Fibroblast of lung (primary cell): ENCODE measurements around the gene KRT15. TPM values are rescaled to one million over a fixed set of nuclear protein-coding genes. Genes with fewer than 3 reads are reported as not detected.

Experiments used
- DNase-seq, 2 donors: peaks; one replicate each; pipeline versions ENCODE4 v3.0.0 to v3.0.0-alpha.2; 2010; ENCODE audit warnings: low read depth in 2 of 2
- H2AFZ ChIP-seq: 2 replicates; pipeline ENCODE4 v1.5.1; 2012; ENCODE audit warnings: low read length, control low read depth, inconsistent platforms
- H3K27ac ChIP-seq: 2 replicates; pipeline ENCODE4 v1.5.1; 2011; ENCODE audit warnings: low read length, control low read depth; ENCODE audit not compliant: insufficient read depth
- H3K27me3 ChIP-seq: 2 replicates; pipeline ENCODE4 v1.5.1; 2011; ENCODE audit warnings: mild to moderate bottlenecking, low read length; ENCODE audit not compliant: control insufficient read depth, insufficient read depth
- H3K36me3 ChIP-seq: 2 replicates; pipeline ENCODE4 v1.5.1; 2011; ENCODE audit warnings: low read length; ENCODE audit not compliant: control insufficient read depth, insufficient read depth
- H3K4me1 ChIP-seq: 2 replicates; pipeline ENCODE4 v1.5.1; 2011; ENCODE audit warnings: low read length; ENCODE audit not compliant: control insufficient read depth, insufficient read depth; ENCODE audit errors: extremely low read depth
- H3K4me2 ChIP-seq: 2 replicates; pipeline ENCODE4 v1.5.1; 2011; ENCODE audit warnings: low read length, control low read depth; ENCODE audit not compliant: insufficient read depth; ENCODE audit errors: extremely low read depth
- H3K4me3 ChIP-seq, 4 experiments: fragments of 200-600 bp in 1 of 4; sonication (generic) in 1 of 4; replicated peaks in 1 of 4; 2 replicates each; pipeline ENCODE4 v1.5.1; 2011 to 2016; ENCODE audit warnings: low read length in 4 of 4, low read depth in 3 of 4, mild to moderate bottlenecking in 3 of 4, control low read depth in 2 of 4, inconsistent platforms in 1 of 4, mixed read lengths in 1 of 4; ENCODE audit not compliant: insufficient read depth in 1 of 4; ENCODE audit errors: control extremely low read depth in 1 of 4
- H3K79me2 ChIP-seq: 2 replicates; pipeline ENCODE4 v1.5.1; 2012; ENCODE audit warnings: mild to moderate bottlenecking, low read length, inconsistent platforms; ENCODE audit not compliant: control insufficient read depth, insufficient read depth
- H3K9ac ChIP-seq: 2 replicates; pipeline ENCODE4 v1.5.1; 2011; ENCODE audit warnings: mild to moderate bottlenecking, low read length, control low read depth; ENCODE audit not compliant: insufficient read depth
- H3K9me3 ChIP-seq: 2 replicates; pipeline ENCODE4 v1.5.1; 2012; ENCODE audit warnings: low read depth, low read length; ENCODE audit not compliant: control insufficient read depth, insufficient read depth
- H4K20me1 ChIP-seq: 2 replicates; pipeline ENCODE4 v1.5.1; 2011; ENCODE audit warnings: low read length; ENCODE audit not compliant: control insufficient read depth, insufficient read depth; ENCODE audit errors: extremely low read depth
- EZH2 ChIP-seq: IDR thresholded peaks from 2 replicates; pipeline ENCODE4 v1.5.1; 2012; ENCODE audit warnings: low read length, control low read depth, mild to moderate bottlenecking; ENCODE audit errors: missing control alignments
- polyA plus RNA-seq, 2 donors: library from polyadenylated mRNA; depleted of rRNA in 1 of 2; stranded (reverse) in 1 of 2; unstranded in 1 of 2; fragments of >200 nt; gene quantifications; 2 replicates each; pipeline ENCODE4 v1.2.1, GENCODE V29; 2011 to 2012; ENCODE audit warnings: missing spikeins in 1 of 2
- total RNA-seq: library from RNA; depleted of rRNA; stranded (reverse); fragments of >200 nt; gene quantifications from 2 replicates; pipeline ENCODE4 v1.2.1, GENCODE V29; 2014
- TF ChIP-seq, protein P1 (sequence below), 2 donors: IDR thresholded peaks in 1 of 2; conservative IDR thresholded peaks in 1 of 2; 1 replicate in 1 of 2; 2 replicates in 1 of 2; pipeline ENCODE4 v1.5.1; 2011 to 2012; ENCODE audit warnings: low read length in 2 of 2, control low read depth in 1 of 2, inconsistent platforms in 1 of 2, low read depth in 1 of 2, mild to moderate bottlenecking in 1 of 2

Gene KRT15
- total and polyA plus RNA-seq, 2 donors (not counting 1 experiment from before 2014, with no cell fraction given) = 0.17 to 0.47 TPM

- Histone ChIP-seq H3K9me3 (no peaks in the 10 kb centered on the region), H3K4me1 (peaks cover 4% of the 10 kb centered on the region), H3K27ac (no peak overlapping the region), H3K36me3 (no peaks in the 10 kb centered on the region), H3K4me3 (no peak overlapping the region), H3K79me2 (no peaks in the 10 kb centered on the region), H4K20me1 (no peaks in the 10 kb centered on the region), H3K9ac (no peak overlapping the region), H3K4me2 (no peak overlapping the region), H3K27me3 (peaks cover 6% of the 10 kb centered on the region), H2AFZ (no peak overlapping the region)
- no peak for DNase-seq
- TF ChIP-seq, protein P1, sequence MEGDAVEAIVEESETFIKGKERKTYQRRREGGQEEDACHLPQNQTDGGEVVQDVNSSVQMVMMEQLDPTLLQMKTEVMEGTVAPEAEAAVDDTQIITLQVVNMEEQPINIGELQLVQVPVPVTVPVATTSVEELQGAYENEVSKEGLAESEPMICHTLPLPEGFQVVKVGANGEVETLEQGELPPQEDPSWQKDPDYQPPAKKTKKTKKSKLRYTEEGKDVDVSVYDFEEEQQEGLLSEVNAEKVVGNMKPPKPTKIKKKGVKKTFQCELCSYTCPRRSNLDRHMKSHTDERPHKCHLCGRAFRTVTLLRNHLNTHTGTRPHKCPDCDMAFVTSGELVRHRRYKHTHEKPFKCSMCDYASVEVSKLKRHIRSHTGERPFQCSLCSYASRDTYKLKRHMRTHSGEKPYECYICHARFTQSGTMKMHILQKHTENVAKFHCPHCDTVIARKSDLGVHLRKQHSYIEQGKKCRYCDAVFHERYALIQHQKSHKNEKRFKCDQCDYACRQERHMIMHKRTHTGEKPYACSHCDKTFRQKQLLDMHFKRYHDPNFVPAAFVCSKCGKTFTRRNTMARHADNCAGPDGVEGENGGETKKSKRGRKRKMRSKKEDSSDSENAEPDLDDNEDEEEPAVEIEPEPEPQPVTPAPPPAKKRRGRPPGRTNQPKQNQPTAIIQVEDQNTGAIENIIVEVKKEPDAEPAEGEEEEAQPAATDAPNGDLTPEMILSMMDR (conservative IDR thresholded peaks at IDR 0.05 in 1 of 2, IDR thresholded peaks at IDR 0.05 in 1 of 2; ENCODE audit: low read depth in 1 of 2, low read length in 2 of 2) = no peak
- no peak for TF ChIP-seq EZH2
These were observed 50.3 kb downstream of the KRT15 start for GRCh38 chr17:41468346-41468745.

GRCh38 chr17:41467561-41467960 is 51.1 kb downstream of the KRT15 start:
- Histone ChIP-seq H3K27ac (no peak overlapping the region), H3K9me3 (no peaks in the 10 kb centered on the region), H3K4me3 (no peak overlapping the region), H3K9ac (no peak overlapping the region), H2AFZ (no peak overlapping the region), H4K20me1 (no peaks in the 10 kb centered on the region), H3K4me2 (no peak overlapping the region), H3K4me1 (peaks cover 4% of the 10 kb centered on the region), H3K79me2 (no peaks in the 10 kb centered on the region), H3K36me3 (no peaks in the 10 kb centered on the region), H3K27me3 (peaks cover 6% of the 10 kb centered on the region)
- peak in 1 of 2 donors; percentile 66 for DNase-seq
- TF ChIP-seq, protein P1 (conservative IDR thresholded peaks at IDR 0.05 in 1 of 2, IDR thresholded peaks at IDR 0.05 in 1 of 2; ENCODE audit: low read depth in 1 of 2, low read length in 2 of 2) = no peak
- TF ChIP-seq EZH2 = no peak

- no peak for TF ChIP-seq EZH2
- TF ChIP-seq, protein P1 (conservative IDR thresholded peaks at IDR 0.05 in 1 of 2, IDR thresholded peaks at IDR 0.05 in 1 of 2; ENCODE audit: low read depth in 1 of 2, low read length in 2 of 2) = no peak
- H3K79me2 ChIP-seq = no peaks in the 10 kb centered on the region
- H3K9ac ChIP-seq = no peak within 1 kb of the TSS
- H3K27ac ChIP-seq = no peak within 1 kb of the TSS
- no peak within 1 kb of the TSS for H3K4me2 ChIP-seq
- H3K4me1 ChIP-seq = peaks cover 4% of the 10 kb centered on the region
- no peak within 1 kb of the TSS for H3K4me3 ChIP-seq
- H3K27me3 ChIP-seq = peaks cover 6% of the 10 kb centered on the region
- no peak within 1 kb of the TSS for H2AFZ ChIP-seq
- no peaks in the 10 kb centered on the region for H3K36me3 ChIP-seq
- DNase-seq = no peak
- no peaks in the 10 kb centered on the region for H4K20me1 ChIP-seq
- no peaks in the 10 kb centered on the region for H3K9me3 ChIP-seq
These were observed 51.7 kb downstream of the KRT15 start, which contains the start of gene KRT32 for GRCh38 chr17:41466988-41467387. KRT32 (minus strand) TSS chr17:41467386; CDS start chr17:41467325, 61 bp downstream.
